ENCODE measurements around the gene NTNG1. TPM values are rescaled to one million over a fixed set of nuclear protein-coding genes. Genes with fewer than 3 reads are reported as not detected.

The NTNG1 gene
- total RNA-seq, 1 donor from 2014 or later = 0.79 TPM

DNA sequence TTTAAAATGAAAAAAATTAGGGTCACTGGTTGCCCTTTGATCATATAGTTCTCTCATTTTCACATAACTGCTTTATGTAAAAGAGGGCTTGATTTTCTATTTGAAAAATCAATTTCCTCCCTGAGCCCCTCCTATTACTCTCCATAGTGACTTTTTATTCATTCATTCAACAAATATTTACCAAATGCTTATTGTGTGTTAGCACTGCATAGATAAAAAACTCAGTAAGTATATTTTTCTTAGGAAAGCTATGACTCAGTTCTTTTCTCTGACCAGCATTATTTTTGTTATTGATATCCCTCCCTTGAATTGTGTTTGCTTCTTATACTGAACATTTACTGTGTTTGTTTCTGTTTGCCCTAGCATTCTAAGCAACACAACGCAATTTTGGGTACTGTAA is 59.8 kb downstream of the NTNG1 start:
- no peaks in the 10 kb centered on the region for H3K4me1 ChIP-seq
- H3K9me3 ChIP-seq (ENCODE audit: low read depth) = no peaks in the 10 kb centered on the region
- no peak overlapping the region for H3K4me3 ChIP-seq
- DNase-seq (ENCODE audit: low spot score) = no peak
- no peaks in the 10 kb centered on the region for H4K20me1 ChIP-seq (ENCODE audit: low read depth)
- Mint-ChIP-seq H3K36me3 (no peaks in the 10 kb centered on the region), H3K27ac (no peak overlapping the region), H3K9me3 (peaks cover 5% of the 10 kb centered on the region), H3K4me3 (no peak overlapping the region), H3K27me3 (ENCODE audit: insufficient read depth, low read depth) (no peaks in the 10 kb centered on the region), H3K4me1 (no peaks in the 10 kb centered on the region)
- H2AFZ ChIP-seq (replicated peaks) = no peak overlapping the region
- no peaks in the 10 kb centered on the region for H3K27me3 ChIP-seq
- no peaks in the 10 kb centered on the region for H3F3A ChIP-seq (ENCODE audit: low read depth)
- H3K4me2 ChIP-seq = no peak overlapping the region
- no peak overlapping the region for H3K9ac ChIP-seq
- no peak overlapping the region for H3K27ac ChIP-seq
- TF ChIP-seq EZH2phosphoT487 (IDR thresholded peaks at IDR 0.05) (no peak), EZH2 (IDR thresholded peaks at IDR 0.05) (no peak)
- TF ChIP-seq, protein P1, sequence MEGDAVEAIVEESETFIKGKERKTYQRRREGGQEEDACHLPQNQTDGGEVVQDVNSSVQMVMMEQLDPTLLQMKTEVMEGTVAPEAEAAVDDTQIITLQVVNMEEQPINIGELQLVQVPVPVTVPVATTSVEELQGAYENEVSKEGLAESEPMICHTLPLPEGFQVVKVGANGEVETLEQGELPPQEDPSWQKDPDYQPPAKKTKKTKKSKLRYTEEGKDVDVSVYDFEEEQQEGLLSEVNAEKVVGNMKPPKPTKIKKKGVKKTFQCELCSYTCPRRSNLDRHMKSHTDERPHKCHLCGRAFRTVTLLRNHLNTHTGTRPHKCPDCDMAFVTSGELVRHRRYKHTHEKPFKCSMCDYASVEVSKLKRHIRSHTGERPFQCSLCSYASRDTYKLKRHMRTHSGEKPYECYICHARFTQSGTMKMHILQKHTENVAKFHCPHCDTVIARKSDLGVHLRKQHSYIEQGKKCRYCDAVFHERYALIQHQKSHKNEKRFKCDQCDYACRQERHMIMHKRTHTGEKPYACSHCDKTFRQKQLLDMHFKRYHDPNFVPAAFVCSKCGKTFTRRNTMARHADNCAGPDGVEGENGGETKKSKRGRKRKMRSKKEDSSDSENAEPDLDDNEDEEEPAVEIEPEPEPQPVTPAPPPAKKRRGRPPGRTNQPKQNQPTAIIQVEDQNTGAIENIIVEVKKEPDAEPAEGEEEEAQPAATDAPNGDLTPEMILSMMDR (IDR thresholded peaks at IDR 0.05) = no peak
- H3K79me2 ChIP-seq (ENCODE audit: low read depth) = no peaks in the 10 kb centered on the region
- H3K36me3 ChIP-seq = no peaks in the 10 kb centered on the region

- no peaks in the 10 kb centered on the region for H3F3A ChIP-seq (ENCODE audit: low read depth)
- H3K4me1 ChIP-seq = no peaks in the 10 kb centered on the region
- H3K4me2 ChIP-seq = no peak overlapping the region
- Mint-ChIP-seq H3K4me3 (no peak overlapping the region), H3K36me3 (no peaks in the 10 kb centered on the region), H3K27ac (no peak overlapping the region), H3K9me3 (peaks cover 5% of the 10 kb centered on the region), H3K4me1 (no peaks in the 10 kb centered on the region), H3K27me3 (ENCODE audit: insufficient read depth, low read depth) (no peaks in the 10 kb centered on the region)
- H3K9ac ChIP-seq = no peak overlapping the region
- no peaks in the 10 kb centered on the region for H3K79me2 ChIP-seq (ENCODE audit: low read depth)
- TF ChIP-seq, protein P1 (IDR thresholded peaks at IDR 0.05) = no peak
- TF ChIP-seq EZH2phosphoT487 (IDR thresholded peaks at IDR 0.05) (no peak), EZH2 (IDR thresholded peaks at IDR 0.05) (no peak)
- H2AFZ ChIP-seq (replicated peaks) = no peak overlapping the region
- H3K36me3 ChIP-seq = no peaks in the 10 kb centered on the region
- DNase-seq (ENCODE audit: low spot score) = no peak
- no peaks in the 10 kb centered on the region for H3K9me3 ChIP-seq (ENCODE audit: low read depth)
- no peak overlapping the region for H3K27ac ChIP-seq
- no peak overlapping the region for H3K4me3 ChIP-seq
- no peaks in the 10 kb centered on the region for H3K27me3 ChIP-seq
- no peaks in the 10 kb centered on the region for H4K20me1 ChIP-seq (ENCODE audit: low read depth)
Measured at GRCh38 chr1:107202007-107202406, 61.2 kb downstream of the NTNG1 start.

DNA sequence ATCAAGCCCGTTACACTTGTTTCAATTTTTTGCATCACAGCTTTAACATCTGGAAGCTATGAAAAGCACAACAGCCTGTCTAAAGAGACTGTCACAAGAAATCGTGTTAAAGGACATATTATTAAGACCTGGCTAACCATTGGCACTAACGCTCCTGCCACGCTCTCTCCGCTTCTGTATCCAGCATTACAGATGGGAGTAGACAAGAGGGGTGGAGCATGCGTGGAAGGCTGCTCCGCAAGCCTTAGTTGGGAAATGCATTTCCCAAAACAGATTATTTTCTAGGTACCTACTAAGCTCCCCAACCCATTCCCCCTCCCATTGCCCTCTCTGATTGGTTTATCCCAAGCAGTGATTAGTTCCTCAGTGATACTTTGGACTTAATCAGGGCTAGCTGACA is 72.4 kb downstream of the NTNG1 start:
- Histone ChIP-seq H3F3A (ENCODE audit: low read depth) (no peaks in the 10 kb centered on the region), H3K27me3 (no peaks in the 10 kb centered on the region), H2AFZ (replicated peaks) (no peak overlapping the region), H3K4me2 (no peak overlapping the region), H3K4me1 (no peaks in the 10 kb centered on the region), H3K4me3 (no peak overlapping the region), H3K9me3 (ENCODE audit: low read depth) (no peaks in the 10 kb centered on the region), H3K36me3 (no peaks in the 10 kb centered on the region), H3K79me2 (ENCODE audit: low read depth) (no peaks in the 10 kb centered on the region), H3K27ac (no peak overlapping the region), H3K9ac (no peak overlapping the region), H4K20me1 (ENCODE audit: low read depth) (no peaks in the 10 kb centered on the region)
- no peak overlapping the region for H3K27ac Mint-ChIP-seq
- H3K27me3 Mint-ChIP-seq (ENCODE audit: insufficient read depth, low read depth) = peaks cover 2% of the 10 kb centered on the region
- H3K4me3 Mint-ChIP-seq = no peak overlapping the region
- no peaks in the 10 kb centered on the region for H3K36me3 Mint-ChIP-seq
- no peaks in the 10 kb centered on the region for H3K4me1 Mint-ChIP-seq
- TF ChIP-seq EZH2 (IDR thresholded peaks at IDR 0.05) = no peak
- TF ChIP-seq EZH2phosphoT487 (IDR thresholded peaks at IDR 0.05) = no peak
- TF ChIP-seq, protein P1 (IDR thresholded peaks at IDR 0.05) = no peak
- H3K9me3 Mint-ChIP-seq = peaks cover 12% of the 10 kb centered on the region
- DNase-seq (ENCODE audit: low spot score) = no peak

Data from neural progenitor cell (in vitro differentiated cells).